GM21390 (cell line): ENCODE data around the gene SF3B4.

Experiments
- ATAC-seq: cut with Tn5 transposase; IDR thresholded peaks from one replicate; pipeline ENCODE4 v1.9.1; 2021; ENCODE audit not compliant: unreplicated experiment

Gene SF3B4

GRCh38 chr1:149934356-149934755, 6.8 kb upstream of the SF3B4 start:
- no peak for ATAC-seq

GRCh38 chr1:149933208-149933607, 5.6 kb upstream of the SF3B4 start:
- ATAC-seq = no peak

DNA sequence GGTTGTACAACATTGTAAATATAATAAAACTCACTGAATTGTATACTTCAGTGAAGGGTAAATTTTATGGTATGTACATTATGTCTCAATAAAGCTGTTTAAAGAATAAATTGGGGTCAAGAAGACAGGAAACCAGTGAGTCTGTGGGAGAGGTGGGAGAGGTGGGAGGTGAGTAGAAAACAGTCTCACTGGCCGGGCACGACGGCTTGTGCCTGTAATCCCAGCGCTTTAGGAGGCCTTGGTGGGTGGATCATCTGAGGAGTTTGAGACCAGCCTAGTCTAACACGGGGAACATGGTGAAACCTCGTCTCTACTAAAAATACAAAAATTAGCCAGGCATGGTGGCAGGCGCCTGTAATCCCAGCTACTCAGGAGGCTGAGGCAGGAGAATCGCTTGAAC, 4.9 kb upstream of the SF3B4 start:
- ATAC-seq = no peak

DNA sequence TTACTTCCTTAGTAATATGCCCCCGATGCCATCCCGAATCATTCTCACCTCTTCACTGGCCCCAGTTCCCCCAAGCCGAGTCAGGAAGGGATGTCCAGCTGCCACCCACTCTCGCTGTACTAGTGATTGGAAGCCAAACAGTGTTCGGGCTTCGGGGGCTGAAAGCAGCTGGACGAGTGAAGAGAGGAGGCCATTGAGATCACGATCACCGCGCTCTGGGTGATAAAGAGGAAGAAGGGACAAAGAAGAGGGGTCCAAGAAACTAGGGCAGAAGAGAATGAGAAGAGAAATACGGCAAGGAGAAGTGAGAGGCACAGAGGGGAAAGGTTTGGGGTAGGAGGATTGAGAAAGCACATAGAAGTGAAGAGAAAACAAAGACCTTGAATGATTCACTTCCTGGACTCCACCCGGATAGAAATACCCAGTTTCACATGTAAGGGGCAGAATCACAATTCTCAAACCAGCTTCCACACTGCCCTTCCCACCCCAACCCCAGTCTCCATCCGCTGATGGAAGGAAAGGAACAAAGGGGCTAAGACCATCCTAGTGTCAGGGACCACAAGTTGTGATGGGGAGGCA, 3.7 kb upstream of the SF3B4 start:
- ATAC-seq = no peak

DNA sequence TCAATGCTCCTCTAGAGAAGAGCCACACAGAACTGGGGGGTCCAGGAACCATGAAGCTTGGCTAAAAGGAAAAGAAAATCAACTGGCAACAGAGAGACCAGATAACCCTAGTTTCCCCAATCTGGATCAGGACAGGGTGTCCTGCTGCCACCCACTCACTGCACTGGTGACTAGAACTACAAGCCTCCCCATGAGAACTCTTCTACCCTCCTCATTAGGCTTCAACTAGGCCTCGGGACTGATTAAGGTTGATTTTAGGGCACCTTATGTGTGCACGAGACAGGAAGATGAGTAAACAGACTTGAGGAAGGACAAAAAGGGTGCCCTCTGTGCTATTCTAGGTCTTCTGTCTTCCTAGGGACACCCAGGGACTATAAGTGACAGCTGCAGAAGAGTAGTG, 2.3 kb upstream of the SF3B4 start:
- ATAC-seq = no peak

DNA sequence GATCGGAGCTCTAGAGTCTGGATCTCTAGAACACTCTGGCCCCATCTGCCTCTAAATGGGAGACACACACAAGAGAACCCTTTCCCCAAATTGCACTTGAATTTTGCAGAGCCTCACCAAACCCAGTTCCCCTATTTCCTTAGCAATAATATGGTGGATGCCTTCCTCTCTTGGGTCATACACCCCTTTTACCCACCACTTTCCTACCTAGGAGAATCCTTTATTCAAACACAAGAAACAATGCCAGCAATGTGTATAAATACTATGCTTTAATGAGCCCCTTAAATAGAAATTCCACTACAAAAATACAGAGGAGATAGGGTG, 760 bp upstream of the SF3B4 start:
- ATAC-seq = no peak

GRCh38 chr1:149927056-149927562, 494 bp downstream of the SF3B4 start:
- no peak for ATAC-seq

- ATAC-seq = no peak
Measured at GRCh38 chr1:149926296-149926695, 1.3 kb downstream of the SF3B4 start.

GRCh38 chr1:149925751-149926150, 1.9 kb downstream of the SF3B4 start:
- ATAC-seq = no peak

- ATAC-seq = no peak
Measured at GRCh38 chr1:149925345-149925744, 2.3 kb downstream of the SF3B4 start.

DNA sequence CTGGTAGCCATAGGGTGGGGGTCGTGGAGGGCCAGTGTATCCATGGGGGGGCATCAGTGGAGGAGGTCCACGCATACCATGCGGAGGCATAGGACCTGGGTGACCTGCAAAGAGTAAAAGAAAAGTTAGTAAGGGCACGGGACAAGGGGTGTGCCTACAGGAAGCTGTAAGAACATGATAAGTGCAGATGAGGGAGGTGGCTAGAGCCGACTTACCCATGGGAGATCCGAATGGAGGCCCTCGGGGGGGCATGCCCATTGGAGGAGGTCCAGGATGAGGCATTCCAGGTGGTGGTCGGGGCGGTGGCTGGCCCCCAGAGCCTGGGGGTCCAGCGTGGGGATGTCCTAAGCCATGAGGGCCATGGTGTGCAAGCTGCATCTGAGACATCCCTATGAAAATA, 4.0 kb downstream of the SF3B4 start:
- no peak for ATAC-seq

DNA sequence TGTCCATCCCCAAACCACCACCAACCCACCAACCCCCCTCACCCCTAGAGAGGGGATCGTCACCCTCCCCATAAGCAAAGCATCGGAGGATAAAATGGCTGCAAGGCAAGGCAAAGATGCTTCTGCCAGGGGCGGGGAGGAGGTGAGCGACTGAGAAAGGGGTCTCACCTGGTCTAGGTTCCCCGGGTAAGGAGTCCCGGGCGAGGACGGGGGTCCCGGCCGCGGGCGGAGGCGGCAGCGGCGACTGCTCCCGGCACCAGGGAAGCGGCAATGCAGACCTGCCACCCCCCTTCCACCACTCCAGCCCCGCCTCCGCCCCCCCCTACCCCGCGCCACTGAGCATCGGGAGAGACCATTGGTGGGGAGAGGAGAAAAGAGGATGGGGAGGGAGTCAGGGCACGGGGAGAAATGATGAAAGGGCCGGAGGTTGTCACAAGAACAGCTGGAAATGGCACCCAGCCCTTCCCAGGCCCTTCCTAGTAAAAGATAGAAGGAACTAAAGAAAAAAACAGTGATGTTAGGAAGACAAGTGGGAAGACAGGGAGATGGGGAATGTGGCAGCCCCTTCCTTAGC, 9.9 kb downstream of the SF3B4 start, which contains the start of gene SV2A:
Gene SV2A, minus strand, starts transcription at position 274 of the 574 bp plus-strand sequence. CDS start 4,004 bp downstream, outside the sequence.
- no peak for ATAC-seq

DNA sequence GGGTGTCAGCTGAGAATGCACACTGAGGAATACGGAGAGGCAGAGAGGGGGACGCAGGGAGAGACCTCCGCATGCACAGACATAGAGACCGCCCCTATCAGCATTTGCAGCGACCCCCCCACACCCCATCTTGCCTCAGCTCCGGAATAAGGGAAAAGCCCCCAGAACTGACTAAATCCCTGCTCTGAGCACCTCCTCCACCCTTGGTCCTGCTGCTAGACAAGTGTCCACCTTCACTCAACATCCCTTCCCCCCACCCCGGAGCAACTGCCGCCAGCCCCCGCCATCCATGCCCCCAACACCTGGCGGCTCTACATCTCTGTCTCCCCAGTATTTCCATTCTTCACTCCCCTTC, 10.7 kb downstream of the SF3B4 start:
- ATAC-seq = no peak

GRCh38 chr1:149916193-149916897, 11.3 kb downstream of the SF3B4 start:
- ATAC-seq = no peak

DNA sequence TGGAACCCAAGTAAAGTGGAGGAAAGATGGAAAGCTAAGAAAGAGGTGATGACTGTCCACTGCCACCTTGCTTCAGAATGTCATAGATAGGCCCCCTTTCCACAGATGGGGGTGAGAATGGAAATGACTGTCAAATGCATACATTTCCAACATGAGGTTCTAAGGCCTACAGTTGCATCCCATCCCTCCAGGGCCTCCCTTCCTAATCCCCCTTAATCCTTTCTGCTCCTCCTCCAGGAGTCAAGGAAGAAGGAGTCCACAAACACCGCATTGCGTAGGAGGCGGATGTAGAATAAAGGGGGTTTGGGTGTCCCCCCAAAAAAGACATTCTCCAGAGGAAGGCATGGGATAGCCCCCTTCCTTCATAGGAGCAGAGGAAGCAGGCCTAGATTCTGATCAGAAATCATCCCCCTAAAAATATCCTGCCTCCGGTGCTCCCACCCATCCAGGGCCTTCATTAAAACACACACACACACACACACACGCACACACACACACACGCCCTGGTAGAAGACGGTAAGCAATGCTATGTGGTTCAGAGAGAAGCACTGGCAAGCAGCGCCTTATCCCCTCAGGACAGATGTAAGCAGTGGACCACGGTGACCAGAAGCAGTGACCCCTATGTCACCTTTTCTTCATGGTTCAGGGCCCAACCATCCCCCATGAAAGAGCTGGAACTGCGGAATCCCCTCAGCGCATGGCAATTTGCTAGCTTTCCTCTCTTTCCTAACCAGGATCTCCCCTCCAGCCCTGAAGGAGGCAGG, 12.0 kb downstream of the SF3B4 start:
- no peak for ATAC-seq

DNA sequence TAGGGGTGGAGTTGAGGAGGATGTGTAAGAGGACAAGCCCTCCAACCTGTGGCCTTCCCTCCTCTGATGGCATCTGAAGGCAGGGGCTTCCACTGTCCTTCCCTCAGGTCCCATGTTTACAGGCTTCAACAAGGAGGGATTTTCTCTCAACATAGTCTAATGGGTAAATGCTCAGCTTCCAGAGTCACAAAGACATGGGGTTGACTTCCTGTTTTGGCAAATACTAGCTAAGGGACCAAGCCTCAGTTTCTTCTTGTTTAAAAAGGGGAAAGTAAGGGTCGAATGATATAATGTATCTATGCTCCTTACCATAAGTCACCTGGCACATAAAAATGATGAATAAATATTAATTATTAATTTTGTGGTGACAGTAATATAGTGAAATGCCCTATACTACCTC, 13.1 kb downstream of the SF3B4 start:
- no peak for ATAC-seq

- ATAC-seq = no peak
Measured at GRCh38 chr1:149906570-149907075, 21.0 kb downstream of the SF3B4 start.

- ATAC-seq = no peak
Measured at GRCh38 chr1:149903836-149904491, 23.6 kb downstream of the SF3B4 start.

- peak; percentile 95 for ATAC-seq
Measured at GRCh38 chr1:149899460-149900284, 27.9 kb downstream of the SF3B4 start, which contains the start of gene BOLA1. Gene BOLA1, plus strand, starts transcription at chr1:149899568. Its CDS starts 492 bp downstream, at chr1:149900060.

- ATAC-seq = no peak
Measured at GRCh38 chr1:149896575-149896974, 31.0 kb downstream of the SF3B4 start.
